HL-60 (cell line): ENCODE data around the gene ZNF397.

Experiments
- GABPA ChIP-seq: IDR thresholded peaks from 2 replicates; pipeline ENCODE4 v1.6.1; 2012; ENCODE audit warnings: low read depth
- POLR2AphosphoS5 ChIP-seq: IDR thresholded peaks from 2 replicates; pipeline ENCODE4 v1.6.1; 2012; ENCODE audit warnings: low read depth
- TF ChIP-seq, protein P1 (sequence below): IDR thresholded peaks from one replicate; pipeline ENCODE4 v1.5.1; 2011; ENCODE audit warnings: low read length, control low read depth, inconsistent platforms; ENCODE audit not compliant: insufficient read depth
- TF ChIP-seq, protein P2 (sequence below): IDR thresholded peaks from 2 replicates; pipeline ENCODE4 v1.6.1; 2012; ENCODE audit warnings: low read depth; ENCODE audit not compliant: insufficient replicate concordance

DNA sequence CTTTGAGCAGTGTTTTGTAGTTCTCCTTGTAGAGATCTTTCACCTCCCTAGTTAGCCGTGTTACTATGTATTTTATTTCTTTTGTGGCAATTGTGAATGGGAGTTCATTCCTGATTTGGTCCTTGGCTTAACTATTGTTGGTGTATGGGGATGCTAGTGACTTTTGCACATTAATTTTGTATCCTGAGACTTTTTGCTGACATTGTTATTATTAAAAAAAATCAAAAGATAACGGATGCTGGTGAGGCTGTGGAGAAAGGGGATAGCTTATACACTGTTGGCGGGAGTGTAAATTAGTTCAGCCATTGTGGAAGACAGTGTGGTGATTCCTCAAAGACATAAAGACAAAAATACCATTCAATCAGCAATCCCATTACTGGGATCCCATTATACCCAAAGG lies 17.0 kb upstream of the ZNF397 start:
- TF ChIP-seq, protein P1, sequence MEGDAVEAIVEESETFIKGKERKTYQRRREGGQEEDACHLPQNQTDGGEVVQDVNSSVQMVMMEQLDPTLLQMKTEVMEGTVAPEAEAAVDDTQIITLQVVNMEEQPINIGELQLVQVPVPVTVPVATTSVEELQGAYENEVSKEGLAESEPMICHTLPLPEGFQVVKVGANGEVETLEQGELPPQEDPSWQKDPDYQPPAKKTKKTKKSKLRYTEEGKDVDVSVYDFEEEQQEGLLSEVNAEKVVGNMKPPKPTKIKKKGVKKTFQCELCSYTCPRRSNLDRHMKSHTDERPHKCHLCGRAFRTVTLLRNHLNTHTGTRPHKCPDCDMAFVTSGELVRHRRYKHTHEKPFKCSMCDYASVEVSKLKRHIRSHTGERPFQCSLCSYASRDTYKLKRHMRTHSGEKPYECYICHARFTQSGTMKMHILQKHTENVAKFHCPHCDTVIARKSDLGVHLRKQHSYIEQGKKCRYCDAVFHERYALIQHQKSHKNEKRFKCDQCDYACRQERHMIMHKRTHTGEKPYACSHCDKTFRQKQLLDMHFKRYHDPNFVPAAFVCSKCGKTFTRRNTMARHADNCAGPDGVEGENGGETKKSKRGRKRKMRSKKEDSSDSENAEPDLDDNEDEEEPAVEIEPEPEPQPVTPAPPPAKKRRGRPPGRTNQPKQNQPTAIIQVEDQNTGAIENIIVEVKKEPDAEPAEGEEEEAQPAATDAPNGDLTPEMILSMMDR, result no peak
- no peak for TF ChIP-seq GABPA
- no peak for TF ChIP-seq POLR2AphosphoS5
- TF ChIP-seq, protein P2, sequence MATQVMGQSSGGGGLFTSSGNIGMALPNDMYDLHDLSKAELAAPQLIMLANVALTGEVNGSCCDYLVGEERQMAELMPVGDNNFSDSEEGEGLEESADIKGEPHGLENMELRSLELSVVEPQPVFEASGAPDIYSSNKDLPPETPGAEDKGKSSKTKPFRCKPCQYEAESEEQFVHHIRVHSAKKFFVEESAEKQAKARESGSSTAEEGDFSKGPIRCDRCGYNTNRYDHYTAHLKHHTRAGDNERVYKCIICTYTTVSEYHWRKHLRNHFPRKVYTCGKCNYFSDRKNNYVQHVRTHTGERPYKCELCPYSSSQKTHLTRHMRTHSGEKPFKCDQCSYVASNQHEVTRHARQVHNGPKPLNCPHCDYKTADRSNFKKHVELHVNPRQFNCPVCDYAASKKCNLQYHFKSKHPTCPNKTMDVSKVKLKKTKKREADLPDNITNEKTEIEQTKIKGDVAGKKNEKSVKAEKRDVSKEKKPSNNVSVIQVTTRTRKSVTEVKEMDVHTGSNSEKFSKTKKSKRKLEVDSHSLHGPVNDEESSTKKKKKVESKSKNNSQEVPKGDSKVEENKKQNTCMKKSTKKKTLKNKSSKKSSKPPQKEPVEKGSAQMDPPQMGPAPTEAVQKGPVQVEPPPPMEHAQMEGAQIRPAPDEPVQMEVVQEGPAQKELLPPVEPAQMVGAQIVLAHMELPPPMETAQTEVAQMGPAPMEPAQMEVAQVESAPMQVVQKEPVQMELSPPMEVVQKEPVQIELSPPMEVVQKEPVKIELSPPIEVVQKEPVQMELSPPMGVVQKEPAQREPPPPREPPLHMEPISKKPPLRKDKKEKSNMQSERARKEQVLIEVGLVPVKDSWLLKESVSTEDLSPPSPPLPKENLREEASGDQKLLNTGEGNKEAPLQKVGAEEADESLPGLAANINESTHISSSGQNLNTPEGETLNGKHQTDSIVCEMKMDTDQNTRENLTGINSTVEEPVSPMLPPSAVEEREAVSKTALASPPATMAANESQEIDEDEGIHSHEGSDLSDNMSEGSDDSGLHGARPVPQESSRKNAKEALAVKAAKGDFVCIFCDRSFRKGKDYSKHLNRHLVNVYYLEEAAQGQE, result no peak
